HG03060 (cell line): ENCODE results near the gene AMY2B.
"Not testable (repeated sequence)": the region's sequence is repeated elsewhere in the genome, so short reads cannot be mapped to it uniquely, and the experiment has no call there.

Source experiments
- ATAC-seq: cut with Tn5 transposase; IDR thresholded peaks from one replicate; pipeline ENCODE4 v1.9.1; 2021; ENCODE audit warnings: low read depth, moderate number of reproducible peaks; ENCODE audit not compliant: unreplicated experiment

Gene AMY2B

DNA sequence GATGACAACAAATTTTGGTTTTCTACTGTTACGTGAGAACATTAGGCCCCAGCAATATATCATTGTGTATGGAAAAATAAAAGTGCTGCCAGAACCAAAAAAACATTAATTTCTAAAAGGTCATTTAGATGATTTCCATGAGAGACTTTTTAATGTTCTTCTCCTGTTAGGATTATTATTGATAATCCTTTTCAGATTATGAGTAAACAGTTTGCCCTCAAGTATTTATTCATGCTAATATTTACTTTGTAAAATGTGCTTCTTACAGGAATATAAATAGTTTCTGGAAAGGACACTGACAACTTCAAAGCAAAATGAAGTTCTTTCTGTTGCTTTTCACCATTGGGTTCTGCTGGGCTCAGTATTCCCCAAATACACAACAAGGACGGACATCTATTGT is at the start of gene AMY2B:
AMY2B (plus strand) TSS at position 301 of the 400 bp plus-strand sequence; CDS start at position 315, 14 bp downstream.
- ATAC-seq, result not testable (repeated sequence)

DNA sequence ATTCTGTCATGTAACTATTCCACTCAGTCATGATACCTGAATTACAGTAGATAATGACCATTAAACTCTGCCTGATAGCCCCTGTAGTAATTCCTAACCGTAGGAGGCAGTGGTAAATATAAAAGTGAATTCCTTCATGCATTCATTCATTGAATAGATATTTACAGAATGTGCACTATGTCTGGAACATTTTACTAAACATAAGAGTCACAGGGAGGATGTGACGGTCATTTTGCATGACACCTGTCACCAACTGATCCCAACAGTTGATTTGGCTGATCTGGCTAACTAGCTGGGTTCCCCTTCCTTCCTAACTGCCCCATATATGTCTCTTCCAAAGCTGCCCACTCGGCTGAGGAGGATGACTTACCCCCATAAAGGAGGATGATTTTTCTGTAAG is 48.0 kb upstream of the AMY2B start:
- ATAC-seq, result no peak

GRCh38 chr1:103525114-103525606 is 46.2 kb upstream of the AMY2B start:
- peak; percentile 33 for ATAC-seq

GRCh38 chr1:103525607-103526507 is 45.5 kb upstream of the AMY2B start, which contains the start of gene RNPC3:
TSS of gene RNPC3 (plus strand) at chr1:103525699. CDS start at chr1:103526071, 372 bp downstream.
- peak; percentile 75 for ATAC-seq

GRCh38 chr1:103527331-103527730 is 44.1 kb upstream of the AMY2B start:
- no peak for ATAC-seq

DNA sequence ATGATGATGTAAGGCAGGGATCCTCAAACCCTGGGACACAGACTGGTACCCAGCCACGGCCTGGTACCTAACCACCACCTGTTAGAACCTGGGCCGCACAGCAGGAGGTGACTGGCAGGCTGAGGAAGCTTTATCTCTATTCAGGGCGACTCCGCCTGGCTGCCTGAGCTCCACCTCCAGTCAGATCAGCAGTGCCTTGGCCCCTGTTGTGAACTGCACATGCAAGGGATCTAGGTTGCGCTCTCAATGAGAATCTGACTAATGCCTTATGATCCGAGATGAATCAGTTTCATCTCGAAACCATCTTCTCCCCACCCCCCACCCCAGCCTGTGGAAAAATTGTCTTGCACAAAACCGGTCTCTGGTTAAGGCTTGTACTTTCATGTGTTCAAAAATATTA is 41.6 kb upstream of the AMY2B start:
- ATAC-seq, result no peak

DNA sequence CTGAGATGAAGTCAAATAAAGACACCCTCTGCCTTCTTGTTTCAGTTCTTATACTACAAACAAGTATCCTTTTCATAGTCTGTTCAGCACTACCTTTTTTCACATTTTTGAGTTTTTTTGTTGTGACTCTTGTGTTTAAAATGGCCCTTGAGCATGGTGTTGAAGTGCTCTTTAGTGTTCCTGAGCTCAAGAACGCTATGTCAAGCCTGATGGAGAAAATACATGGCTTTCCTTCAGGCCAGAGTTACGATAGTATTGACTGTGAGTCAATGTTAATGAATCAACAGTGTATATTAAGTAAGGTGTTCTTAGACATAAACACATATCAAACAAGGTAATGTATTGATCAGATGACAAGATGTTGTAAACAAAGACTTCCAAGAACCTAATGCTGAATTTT is 33.2 kb upstream of the AMY2B start:
- no peak for ATAC-seq

DNA sequence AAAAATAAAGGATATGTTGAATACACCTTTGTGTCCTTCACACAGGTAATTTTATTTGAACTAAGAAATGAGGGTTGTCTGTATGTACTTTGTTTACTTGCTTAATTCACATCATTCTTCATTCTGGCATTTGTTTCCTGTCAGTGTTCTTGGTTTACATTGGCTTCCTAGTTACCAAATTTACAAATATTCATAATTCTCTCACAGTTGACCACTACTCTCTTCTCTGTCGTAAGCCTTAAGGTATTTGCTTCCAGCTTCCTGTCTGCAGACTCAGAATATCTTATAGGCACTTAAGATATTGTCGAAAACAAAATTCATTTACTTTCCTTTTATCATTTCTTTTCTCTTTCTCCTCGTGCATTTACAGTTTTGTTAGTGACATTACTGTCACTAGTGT is 30.0 kb upstream of the AMY2B start:
- no peak for ATAC-seq

- no peak for ATAC-seq
Observed at GRCh38 chr1:103546496-103546895, 24.9 kb upstream of the AMY2B start.

GRCh38 chr1:103547840-103548239 is 23.5 kb upstream of the AMY2B start:
- ATAC-seq, result no peak

DNA sequence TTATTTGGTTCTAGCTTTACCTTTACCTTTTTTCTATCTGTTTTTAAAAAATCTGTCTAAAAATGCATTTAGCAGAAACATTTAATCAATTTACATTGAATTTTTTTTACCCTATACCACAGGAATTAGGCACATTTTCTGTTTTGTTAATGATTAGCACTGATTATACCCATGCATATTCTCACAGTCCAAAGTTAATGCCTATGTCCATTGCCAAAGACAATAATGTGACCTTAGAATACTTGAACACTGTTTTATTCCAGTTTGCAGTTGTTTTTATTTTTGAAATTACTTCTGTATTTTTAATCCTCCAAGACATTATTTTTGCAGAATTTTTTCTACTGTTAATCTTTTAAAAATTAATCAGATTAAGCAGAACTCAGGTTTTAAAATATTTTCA is 11.0 kb upstream of the AMY2B start:
- no peak for ATAC-seq

GRCh38 chr1:103561124-103561523 is 10.3 kb upstream of the AMY2B start:
- ATAC-seq, result not testable (repeated sequence)

- peak; percentile 58 for ATAC-seq
Observed at GRCh38 chr1:103561643-103562395, 9.6 kb upstream of the AMY2B start.

DNA sequence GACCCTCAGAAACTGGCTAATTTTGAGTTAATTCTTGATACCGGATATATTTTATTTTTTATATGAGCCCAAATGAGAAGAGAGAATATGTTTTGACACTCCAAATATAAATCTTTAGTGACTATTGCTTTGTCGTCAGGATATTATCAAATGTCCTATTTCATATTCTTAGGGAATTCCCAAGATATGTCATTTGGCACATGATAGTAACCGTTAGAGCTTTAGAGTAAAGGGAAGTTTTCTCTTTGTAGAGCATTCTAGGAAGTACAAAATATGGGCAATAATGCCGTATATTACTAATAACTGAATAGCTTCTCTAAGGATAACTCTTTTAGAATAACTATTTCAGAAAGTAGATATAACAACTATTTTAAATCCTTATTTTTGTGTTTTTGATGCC is 8.3 kb upstream of the AMY2B start:
- no peak for ATAC-seq

DNA sequence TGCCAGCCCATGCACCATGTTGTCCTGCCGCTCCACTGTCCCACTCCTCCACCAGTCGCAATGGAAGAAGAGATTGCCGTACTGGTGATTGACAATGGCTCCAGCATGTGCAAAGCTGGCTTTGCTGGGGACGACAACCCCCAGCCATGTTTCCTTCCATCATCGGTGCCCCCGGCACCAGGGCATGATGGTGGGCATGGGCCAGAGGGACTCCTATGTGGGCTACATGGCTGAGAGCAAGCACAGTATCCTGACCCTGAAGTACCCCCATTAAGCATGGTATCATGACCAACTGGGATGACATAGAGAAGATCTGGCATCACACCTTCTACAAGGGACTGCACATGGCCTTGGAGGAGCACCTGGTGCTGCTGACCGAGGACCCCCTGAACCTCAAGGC is 1.9 kb upstream of the AMY2B start:
- no peak for ATAC-seq

- ATAC-seq, result no peak
Observed at GRCh38 chr1:103576065-103576464, 4.7 kb downstream of the AMY2B start.

- ATAC-seq, result not testable (repeated sequence)
Observed at GRCh38 chr1:103576784-103577183, 5.4 kb downstream of the AMY2B start.

DNA sequence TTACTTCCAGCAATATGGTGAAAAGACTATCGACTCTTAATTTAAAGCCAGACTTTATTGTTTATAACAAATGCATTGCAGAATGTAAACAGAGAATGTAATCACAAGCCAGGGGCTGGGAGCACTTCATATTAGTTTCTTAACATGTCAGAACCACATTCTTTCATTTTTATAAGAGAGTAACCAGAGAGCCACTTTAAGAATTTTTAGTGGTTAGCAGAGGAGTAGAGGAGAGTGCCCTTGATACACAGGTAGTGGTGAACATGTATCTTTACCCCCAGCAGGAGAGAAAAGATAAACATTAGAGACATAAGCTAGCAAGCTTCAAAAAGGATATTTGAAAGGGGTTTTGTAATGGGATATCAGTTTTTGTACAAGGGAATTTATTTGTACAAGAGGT is 11.1 kb downstream of the AMY2B start:
- ATAC-seq, result no peak

DNA sequence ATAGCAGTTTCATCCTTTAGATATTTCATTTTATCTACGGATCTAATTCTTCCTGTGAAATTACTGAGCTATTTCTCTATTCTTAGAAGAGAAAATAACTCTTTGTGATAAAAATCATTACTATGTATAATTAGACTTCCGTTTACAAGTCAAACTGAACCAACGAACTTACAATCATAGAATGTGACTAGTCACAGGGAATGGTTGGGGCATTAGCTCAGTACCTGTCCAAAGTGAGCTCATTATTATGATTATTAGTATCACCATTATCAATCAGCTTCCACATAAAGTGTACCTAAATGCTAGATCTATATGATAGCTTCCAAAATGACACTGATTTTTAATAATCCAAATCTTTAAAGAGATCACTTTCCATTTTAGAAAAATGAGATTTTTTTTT is 12.5 kb downstream of the AMY2B start:
- no peak for ATAC-seq

DNA sequence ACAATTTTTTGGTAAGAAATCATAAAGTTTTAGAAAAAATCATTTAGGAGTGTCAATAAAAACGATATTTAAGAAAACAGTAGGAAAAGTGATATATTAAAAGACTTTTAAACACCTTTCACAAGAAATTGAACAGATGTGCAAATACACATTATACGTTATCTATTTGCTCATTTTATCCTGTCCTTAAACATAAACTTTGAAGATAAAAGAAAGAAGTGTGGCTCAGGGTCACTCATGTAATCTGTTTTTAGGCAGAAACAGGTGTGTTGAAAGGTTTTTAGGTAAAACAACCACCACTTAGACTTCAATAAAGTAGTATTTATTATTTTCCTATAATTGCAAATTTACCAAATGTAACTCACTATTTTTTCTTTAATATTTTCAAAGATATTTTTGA is 13.1 kb downstream of the AMY2B start:
- no peak for ATAC-seq

DNA sequence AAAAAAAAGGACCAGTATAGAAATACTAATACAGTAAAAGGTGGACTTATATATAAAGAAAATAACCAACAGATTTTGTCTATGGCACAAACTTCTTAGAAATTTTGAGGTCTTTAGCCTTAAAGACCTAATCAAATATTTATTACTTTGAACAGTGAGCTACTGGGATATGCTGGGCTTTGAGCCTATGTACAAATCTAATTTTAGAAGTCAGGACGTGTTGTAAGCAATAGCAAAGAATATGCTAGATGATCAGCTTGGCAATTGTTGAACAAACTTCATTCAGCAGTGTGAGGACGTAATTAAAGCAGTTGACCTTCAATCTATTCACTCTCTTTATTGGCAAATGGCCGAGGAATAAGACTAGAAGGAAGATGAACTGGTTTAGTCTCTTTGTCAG is 31.4 kb downstream of the AMY2B start:
- not testable (repeated sequence) for ATAC-seq
